Endothelial cell of umbilical vein (primary cell): ENCODE data around the gene CDR2L. TPM values are rescaled to one million over a fixed set of nuclear protein-coding genes. Genes with fewer than 3 reads are reported as not detected.

ENCODE experiments used
- BruUV-seq: library from RNA; stranded (reverse); fragments of 400-500 nt; replicated peaks from 2 replicates; lab custom pipeline; 2021; lab: Mats Ljungman, UMichigan
- CTCF ChIA-PET: fragments of 300-600, 350-600 bp; sonication (Branson Sonifier 250); formaldehyde crosslinking; loops from one replicate; lab custom pipeline; 2021; ENCODE audit warnings: antibody characterized with exemption, inconsistent platforms; lab: Charles Lee
- POLR2A ChIA-PET: fragments of 300-600, 350-600 bp; sonication (Branson Sonifier 250); formaldehyde crosslinking; loops from one replicate; lab custom pipeline; 2021; ENCODE audit warnings: antibody characterized with exemption, inconsistent platforms; lab: Charles Lee
- DNase-seq: peaks from one replicate; pipeline ENCODE4 v3.0.0-alpha.2; 2011; ENCODE audit warnings: low read depth, low spot score
- FAIRE-seq: peaks from 2 replicates; lab custom pipeline; 2011; peaks lifted over from hg19 to GRCh38; lab: Jason Lieb, UNC
- H2AFZ ChIP-seq: 2 replicates; pipeline ENCODE4 v1.6.0; 2012; ENCODE audit warnings: low read depth, low read length, control low read depth, inconsistent platforms
- H3K27ac ChIP-seq: 2 replicates; pipeline ENCODE4 v1.5.1; 2011; ENCODE audit warnings: low read depth, mild to moderate bottlenecking, control low read depth, low read length, moderate library complexity; ENCODE audit not compliant: insufficient read depth
- H3K27me3 ChIP-seq, 2 experiments: 2 replicates each; pipeline versions ENCODE4 v1.6.0 to v1.6.1; 2011; ENCODE audit warnings: low read length in 2 of 2, mixed read lengths in 1 of 2; ENCODE audit not compliant: control insufficient read depth in 2 of 2, insufficient read depth in 2 of 2
- H3K36me3 ChIP-seq, 2 experiments: 2 replicates in 1 of 2; 3 replicates in 1 of 2; pipeline ENCODE4 v1.5.1; 2011; ENCODE audit warnings: low read length in 2 of 2, mild to moderate bottlenecking in 1 of 2, moderate library complexity in 1 of 2; ENCODE audit not compliant: control insufficient read depth in 2 of 2, insufficient read depth in 2 of 2; ENCODE audit errors: extremely low read depth in 1 of 2
- H3K4me1 ChIP-seq: 3 replicates; pipeline ENCODE4 v1.5.1; 2011; ENCODE audit warnings: mild to moderate bottlenecking, low read length; ENCODE audit not compliant: control insufficient read depth, insufficient read depth; ENCODE audit errors: extremely low read depth
- H3K4me2 ChIP-seq: 2 replicates; pipeline ENCODE4 v1.6.1; 2011; ENCODE audit warnings: low read length, control low read depth, mixed read lengths; ENCODE audit not compliant: insufficient read depth
- H3K4me3 ChIP-seq, 3 experiments: fragments of 200-600 bp in 1 of 3; sonication (generic), shearing (Covaris generic) in 1 of 3; replicated peaks in 1 of 3; 2 replicates each; pipeline ENCODE4 v1.5.1; 2011 to 2016; ENCODE audit warnings: control low read depth in 3 of 3, low read length in 3 of 3, mild to moderate bottlenecking in 2 of 3, inconsistent platforms in 1 of 3, low read depth in 1 of 3, moderate library complexity in 1 of 3; ENCODE audit not compliant: insufficient read depth in 1 of 3
- H3K79me2 ChIP-seq: 2 replicates; pipeline ENCODE4 v1.6.0; 2012; ENCODE audit warnings: low read length, inconsistent platforms; ENCODE audit not compliant: control insufficient read depth, insufficient read depth
- H3K9ac ChIP-seq: replicated peaks from 2 replicates; pipeline ENCODE3; 2011; ENCODE audit warnings: low read length, control low read depth; ENCODE audit not compliant: insufficient read depth; ENCODE audit errors: extremely low read depth
- H3K9me1 ChIP-seq: replicated peaks from 3 replicates; pipeline ENCODE4 v1.6.0; 2011; ENCODE audit warnings: mild to moderate bottlenecking, low read length; ENCODE audit not compliant: control insufficient read depth, insufficient read depth; ENCODE audit errors: extremely low read depth
- H3K9me3 ChIP-seq: replicated peaks from 2 replicates; pipeline ENCODE4 v1.5.1; 2012; ENCODE audit warnings: low read length, inconsistent platforms; ENCODE audit not compliant: control insufficient read depth, insufficient read depth
- H4K20me1 ChIP-seq: replicated peaks from 2 replicates; pipeline ENCODE3; 2011; ENCODE audit warnings: mild to moderate bottlenecking, low read length; ENCODE audit not compliant: control insufficient read depth, insufficient read depth; ENCODE audit errors: extremely low read depth
- EZH2 ChIP-seq: IDR thresholded peaks from 2 replicates; pipeline ENCODE4 v1.6.1; 2012; ENCODE audit warnings: borderline replicate concordance, low read depth, mild to moderate bottlenecking, moderate library complexity, low read length, inconsistent platforms; ENCODE audit not compliant: severe bottlenecking
- FOS ChIP-seq: IDR thresholded peaks from 2 replicates; pipeline ENCODE4 v1.6.1; 2011; ENCODE audit warnings: mild to moderate bottlenecking, low read length, moderate library complexity, borderline replicate concordance; ENCODE audit not compliant: insufficient read depth
- GATA2 ChIP-seq: IDR thresholded peaks from 2 replicates; pipeline ENCODE4 v1.7.0; 2011; ENCODE audit warnings: low read depth, mild to moderate bottlenecking, moderate library complexity, mixed read lengths, low read length; ENCODE audit not compliant: insufficient read length, insufficient read depth
- JUN ChIP-seq: IDR thresholded peaks from 2 replicates; pipeline ENCODE4 v1.6.1; 2011; ENCODE audit warnings: borderline replicate concordance, low read depth; ENCODE audit not compliant: insufficient read length, insufficient read depth
- MYC ChIP-seq: IDR thresholded peaks from one replicate; pipeline ENCODE4 v1.6.1; 2011; ENCODE audit warnings: mild to moderate bottlenecking, low read depth, low read length
- POLR2AphosphoS5 ChIP-seq: IDR thresholded peaks from 2 replicates; pipeline ENCODE4 v1.6.1; 2012; ENCODE audit warnings: low read depth, mild to moderate bottlenecking, control low read depth, low read length, moderate library complexity; ENCODE audit not compliant: insufficient read depth
- dilution Hi-C: fragments of 300-500 bp; cut with MboI; formaldehyde crosslinking; loops from one replicate; pipeline ENCODE4 v1.15.0; 2019; ENCODE audit warnings: low sequenced_read_pairs; ENCODE audit not compliant: extremely low pct_ligation_motif_present
- intact Hi-C: fragments of 100-400 bp; cut with micrococcal nuclease; formaldehyde crosslinking; loops from one replicate; pipeline ENCODE4 v1.10.0; 2022
- polyA plus RNA-seq, 4 experiments: library from polyadenylated mRNA; depleted of rRNA in 3 of 4; stranded (reverse) in 3 of 4; unstranded in 1 of 4; fragments of >200 nt; gene quantifications; 2 replicates each; pipeline versions ENCODE4 v1.2.1 to v1.2.3, GENCODE V29; 2011 to 2012; ENCODE audit warnings: missing spikeins in 1 of 4
- total RNA-seq: library from RNA; stranded (reverse); gene quantifications from 2 replicates; pipeline ENCODE4 v1.2.3, GENCODE V29; 2021
- TF ChIP-seq, protein P1 (sequence below): IDR thresholded peaks from 2 replicates; pipeline ENCODE4 v1.6.1; 2011; ENCODE audit not compliant: insufficient read depth, insufficient read length

CDR2L gene
- total and polyA plus RNA-seq, 2 donors (not counting 3 experiments of a cell fraction or from before 2014, with no cell fraction given) = 22.2 to 34.9 TPM

DNA sequence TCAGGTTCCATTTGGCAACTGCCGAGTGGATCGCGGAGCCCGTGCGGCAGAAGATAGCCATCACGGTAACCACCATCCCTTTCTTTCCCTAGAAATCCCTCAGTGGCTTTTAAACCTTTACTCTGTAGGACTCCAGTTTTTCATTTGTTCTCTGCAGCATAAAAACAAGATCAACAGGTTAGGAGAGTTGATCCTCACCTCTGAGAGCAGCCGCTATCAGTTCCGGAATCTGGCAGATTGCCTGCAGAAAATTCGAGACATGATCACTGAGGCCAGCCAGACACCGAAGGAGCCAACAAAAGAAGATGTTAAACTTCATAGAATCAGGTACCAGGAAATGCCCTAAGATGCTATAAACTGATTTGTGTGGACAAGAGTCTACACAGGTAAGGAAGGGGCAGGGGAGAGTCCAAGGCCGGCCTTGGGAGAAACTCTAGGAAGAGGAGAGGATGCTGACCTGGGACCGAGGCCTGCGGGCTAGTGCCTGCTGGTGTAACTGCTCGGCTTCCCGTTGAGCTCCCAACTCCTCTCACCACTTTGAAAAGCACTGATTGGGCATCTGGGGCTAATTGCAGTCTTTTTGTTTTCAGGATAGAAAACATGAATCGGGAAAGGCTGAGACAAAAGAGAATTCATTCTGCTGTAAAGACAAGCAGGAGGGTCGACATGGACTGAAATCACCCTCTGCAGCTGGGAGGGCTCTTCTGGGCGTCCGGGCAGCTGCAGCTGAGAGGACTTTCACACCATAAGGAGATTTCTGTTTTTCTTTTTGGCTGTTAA is 33.1 kb downstream of the CDR2L start:
- Histone ChIP-seq H3K9me3 (no peaks in the 10 kb centered on the region), H2AFZ (no peak overlapping the region), H3K27me3 (no peaks in the 10 kb centered on the region), H3K9me1 (no peaks in the 10 kb centered on the region), H3K4me3 (no peak overlapping the region), H3K9ac (no peak overlapping the region), H3K27ac (no peak overlapping the region), H4K20me1 (no peaks in the 10 kb centered on the region), H3K36me3 (peaks cover 5 to 25% of the 10 kb centered on the region in 2 experiments), H3K79me2 (no peaks in the 10 kb centered on the region), H3K4me2 (no peak overlapping the region), H3K4me1 (no peaks in the 10 kb centered on the region)
- dilution Hi-C loops (no loop called here), intact Hi-C loops (no loop called here)
- TF ChIP-seq POLR2AphosphoS5 (no peak), MYC (no peak), GATA2 (no peak), FOS (no peak), JUN (no peak), EZH2 (no peak)
- TF ChIP-seq, protein P1, sequence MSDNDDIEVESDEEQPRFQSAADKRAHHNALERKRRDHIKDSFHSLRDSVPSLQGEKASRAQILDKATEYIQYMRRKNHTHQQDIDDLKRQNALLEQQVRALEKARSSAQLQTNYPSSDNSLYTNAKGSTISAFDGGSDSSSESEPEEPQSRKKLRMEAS = no peak
- ChIA-PET POLR2A (interaction anchor here (0.6 kb wide), 1 partner anchor 35 kb away, joined by 5 read pairs; no protein-coding TSS in a partner anchor), CTCF (interaction anchor here (1.9 to 2.1 kb wide), 2 partner anchors 8 to 59 kb away, joined by 8 to 9 read pairs; partner anchors contain the start of gene MRPL58)
- TSS peak; percentile 45 for BruUV-seq
- FAIRE-seq = no peak
- no peak for DNase-seq
